Activated T-cell treated with anti-CD3 and anti-CD28 coated beads, Interleukin-2, amount 50 U/mL, for 24 hours (primary cell): Measurements from ENCODE around the gene PEX12.
"Not testable (repeated sequence)": the region's sequence is repeated elsewhere in the genome, so short reads cannot be mapped to it uniquely, and the experiment has no call there.

Experiments
- DNase-seq: peaks from one replicate; pipeline ENCODE4 v3.0.0-alpha.2; 2020
- H3K27ac Mint-ChIP-seq: 2 replicates; pipeline ENCODE4 v1.8.0; 2020; ENCODE audit warnings: mild to moderate bottlenecking, mixed read lengths
- H3K27me3 Mint-ChIP-seq: 2 replicates; pipeline ENCODE4 v1.8.0; 2020; ENCODE audit warnings: mixed read lengths
- H3K36me3 Mint-ChIP-seq: 2 replicates; pipeline ENCODE4 v1.8.0; 2020; ENCODE audit warnings: low read depth, mixed read lengths
- H3K4me1 Mint-ChIP-seq: 2 replicates; pipeline ENCODE4 v1.8.0; 2020; ENCODE audit warnings: low read depth, mixed read lengths
- H3K4me3 Mint-ChIP-seq: 2 replicates; pipeline ENCODE4 v1.8.0; 2020; ENCODE audit warnings: mild to moderate bottlenecking, moderate library complexity, mixed read lengths
- H3K9me3 Mint-ChIP-seq: 2 replicates; pipeline ENCODE4 v1.8.0; 2020; ENCODE audit warnings: mixed read lengths

The PEX12 gene

GRCh38 chr17:35596530-35597233 lies 18.3 kb upstream of the PEX12 start:
- no peak overlapping the region for H3K27ac Mint-ChIP-seq
- no peaks in the 10 kb centered on the region for H3K9me3 Mint-ChIP-seq
- no peak overlapping the region for H3K4me3 Mint-ChIP-seq
- peaks cover 19% of the 10 kb centered on the region for H3K4me1 Mint-ChIP-seq
- H3K27me3 Mint-ChIP-seq: no peaks in the 10 kb centered on the region
- DNase-seq: no peak
- peaks cover 81% of the 10 kb centered on the region for H3K36me3 Mint-ChIP-seq

DNA sequence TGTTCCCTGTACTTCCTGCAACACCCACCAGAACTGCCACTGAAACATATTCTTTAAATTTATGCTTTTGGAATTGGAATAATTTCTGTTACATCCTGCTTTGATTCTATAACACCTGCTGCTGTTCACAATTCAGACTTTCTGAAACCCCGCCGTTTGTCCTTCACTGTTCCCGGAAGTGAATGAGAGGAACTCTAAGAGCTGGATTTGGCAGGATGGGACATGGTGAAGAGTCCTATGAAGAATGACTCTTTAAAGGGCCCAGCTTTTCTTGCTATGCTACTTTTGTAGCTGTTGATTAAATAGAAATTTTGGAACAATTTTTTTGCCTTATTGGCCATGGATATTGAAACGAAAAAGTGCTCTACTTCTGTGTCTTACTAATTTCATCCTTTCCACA lies 17.7 kb upstream of the PEX12 start:
- DNase-seq: no peak
- Mint-ChIP-seq H3K27ac (no peak overlapping the region), H3K27me3 (no peaks in the 10 kb centered on the region), H3K9me3 (no peaks in the 10 kb centered on the region), H3K36me3 (peaks cover 76% of the 10 kb centered on the region), H3K4me1 (peaks cover 19% of the 10 kb centered on the region), H3K4me3 (no peak overlapping the region)

DNA sequence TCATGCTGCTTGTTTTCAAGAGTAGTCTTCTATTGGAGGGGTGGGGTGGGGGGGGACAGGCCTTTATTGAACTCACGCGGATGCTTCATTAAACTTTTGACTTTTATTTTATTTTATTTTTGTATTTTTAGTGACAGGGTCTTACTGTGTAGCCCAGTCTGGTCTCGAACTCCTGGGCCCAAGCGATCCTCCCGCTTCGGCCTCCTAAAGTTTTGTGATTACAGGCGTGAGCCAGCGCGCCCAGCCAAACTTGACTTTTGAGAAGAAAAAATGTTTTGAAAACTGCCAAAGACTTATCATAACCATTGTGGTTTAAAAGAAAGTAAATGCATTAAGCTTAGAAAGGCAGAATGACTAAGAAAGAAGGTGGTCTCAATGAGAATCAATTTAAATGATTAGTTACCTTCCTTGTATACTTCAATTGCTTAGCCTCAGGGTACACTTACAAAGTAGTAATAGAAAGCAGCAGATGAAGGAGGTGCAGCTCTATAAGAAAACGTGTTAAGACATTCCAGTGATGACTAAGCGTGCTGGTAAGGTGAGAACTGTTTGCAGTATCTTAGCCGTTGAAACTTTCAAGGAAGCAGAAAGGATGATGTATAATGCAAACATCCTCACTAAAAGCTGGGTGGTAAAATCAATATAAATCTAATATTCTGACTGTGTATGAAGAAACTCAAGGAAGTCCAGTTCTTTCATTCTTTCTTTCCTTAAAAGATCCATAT lies 10.0 kb upstream of the PEX12 start:
- peak overlapping the region; percentile 98 for H3K4me3 Mint-ChIP-seq
- H3K4me1 Mint-ChIP-seq: peaks cover 34% of the 10 kb centered on the region
- DNase-seq: peak; percentile 37
- peaks cover 21% of the 10 kb centered on the region for H3K36me3 Mint-ChIP-seq
- no peaks in the 10 kb centered on the region for H3K9me3 Mint-ChIP-seq
- H3K27me3 Mint-ChIP-seq: no peaks in the 10 kb centered on the region
- H3K27ac Mint-ChIP-seq: peak overlapping the region; percentile 98

GRCh38 chr17:35587074-35587961 lies 8.9 kb upstream of the PEX12 start, which contains the start of gene AP2B1:
TSS of gene AP2B1 (plus strand) at chr17:35587322. CDS start at chr17:35594031, 6,709 bp downstream.
- Mint-ChIP-seq H3K27ac (peak within 1 kb of the TSS; percentile 98), H3K4me1 (peaks cover 30% of the 10 kb centered on the region)
- peak; percentile 99 for DNase-seq

GRCh38 chr17:35586569-35587073 lies 8.2 kb upstream of the PEX12 start:
- Mint-ChIP-seq H3K36me3 (peaks cover 14% of the 10 kb centered on the region), H3K4me3 (peak overlapping the region; percentile 98), H3K9me3 (no peaks in the 10 kb centered on the region), H3K27me3 (no peaks in the 10 kb centered on the region), H3K4me1 (peaks cover 30% of the 10 kb centered on the region), H3K27ac (peak overlapping the region; percentile 98)
- DNase-seq: no peak

More at GRCh38 chr17:35587074-35587961, 8.9 kb upstream of the PEX12 start, which contains the start of gene AP2B1:
- Mint-ChIP-seq H3K4me3 (peak within 1 kb of the TSS; percentile 98), H3K9me3 (no peaks in the 10 kb centered on the region), H3K36me3 (peaks cover 14% of the 10 kb centered on the region), H3K27me3 (no peaks in the 10 kb centered on the region)

GRCh38 chr17:35584061-35584460 lies 5.7 kb upstream of the PEX12 start:
- Mint-ChIP-seq H3K27ac (no peak overlapping the region), H3K9me3 (no peaks in the 10 kb centered on the region), H3K4me1 (peaks cover 26% of the 10 kb centered on the region), H3K4me3 (no peak overlapping the region), H3K27me3 (no peaks in the 10 kb centered on the region), H3K36me3 (peaks cover 9% of the 10 kb centered on the region)
- no peak for DNase-seq

GRCh38 chr17:35578929-35579432 lies 610 bp upstream of the PEX12 start:
- no peaks in the 10 kb centered on the region for H3K27me3 Mint-ChIP-seq
- DNase-seq: no peak
- peaks cover 42% of the 10 kb centered on the region for H3K36me3 Mint-ChIP-seq
- peaks cover 38% of the 10 kb centered on the region for H3K4me1 Mint-ChIP-seq
- peak overlapping the region; percentile 90 for H3K4me3 Mint-ChIP-seq
- no peaks in the 10 kb centered on the region for H3K9me3 Mint-ChIP-seq
- H3K27ac Mint-ChIP-seq: peak overlapping the region; percentile 95

DNA sequence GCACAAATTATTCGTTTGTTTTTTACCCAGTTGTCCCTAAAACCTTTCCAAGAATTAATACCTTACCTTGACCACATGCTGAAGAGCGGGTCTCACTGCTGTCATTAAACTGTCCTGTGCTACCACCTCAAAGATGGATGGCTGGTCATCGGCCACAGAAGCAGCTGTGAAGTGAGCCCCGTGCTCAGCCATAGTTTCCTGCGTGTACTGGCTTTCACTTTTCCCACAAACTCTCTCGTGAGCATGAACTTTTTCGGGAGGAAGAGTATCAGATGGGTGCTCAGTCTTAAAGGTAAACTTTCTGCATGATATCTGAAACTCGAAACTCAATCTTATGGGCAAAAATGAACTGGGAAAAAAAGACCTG lies 558 bp downstream of the PEX12 start:
- Mint-ChIP-seq H3K36me3 (peaks cover 51% of the 10 kb centered on the region), H3K27me3 (no peaks in the 10 kb centered on the region), H3K27ac (peak overlapping the region; percentile 95), H3K4me1 (peaks cover 38% of the 10 kb centered on the region), H3K4me3 (peak overlapping the region; percentile 90), H3K9me3 (no peaks in the 10 kb centered on the region)
- DNase-seq: peak; percentile 37

DNA sequence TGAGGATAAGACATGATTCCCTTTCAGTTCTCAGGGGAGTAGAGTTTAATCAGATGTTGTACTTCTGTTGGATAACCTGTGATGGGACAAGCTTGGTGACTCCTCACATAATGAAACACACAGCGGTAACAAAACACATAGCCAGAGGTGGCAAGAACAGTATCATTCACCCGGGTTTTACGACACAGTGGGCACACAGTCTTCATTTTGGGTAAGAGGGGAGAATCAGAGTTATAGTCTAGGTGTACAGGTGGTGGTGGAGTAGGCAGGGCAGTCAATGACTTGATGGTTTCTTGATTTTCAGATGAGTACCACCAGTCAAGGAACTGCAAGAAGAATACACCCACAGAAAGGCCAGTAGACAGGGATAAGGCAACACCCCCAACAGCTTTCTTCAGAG lies 2.6 kb downstream of the PEX12 start:
- no peak for DNase-seq
- no peaks in the 10 kb centered on the region for H3K27me3 Mint-ChIP-seq
- peaks cover 65% of the 10 kb centered on the region for H3K36me3 Mint-ChIP-seq
- no peaks in the 10 kb centered on the region for H3K9me3 Mint-ChIP-seq
- H3K4me1 Mint-ChIP-seq: peaks cover 44% of the 10 kb centered on the region
- H3K27ac Mint-ChIP-seq: peak overlapping the region; percentile 95
- no peak overlapping the region for H3K4me3 Mint-ChIP-seq

- peak overlapping the region; percentile 96 for H3K27ac Mint-ChIP-seq
- H3K27me3 Mint-ChIP-seq: no peaks in the 10 kb centered on the region
- H3K9me3 Mint-ChIP-seq: no peaks in the 10 kb centered on the region
- H3K4me3 Mint-ChIP-seq: peak overlapping the region; percentile 93
- peaks cover 33% of the 10 kb centered on the region for H3K4me1 Mint-ChIP-seq
- H3K36me3 Mint-ChIP-seq: peaks cover 47% of the 10 kb centered on the region
- DNase-seq: no peak
Measured at GRCh38 chr17:35569405-35569804, 9.0 kb downstream of the PEX12 start.

DNA sequence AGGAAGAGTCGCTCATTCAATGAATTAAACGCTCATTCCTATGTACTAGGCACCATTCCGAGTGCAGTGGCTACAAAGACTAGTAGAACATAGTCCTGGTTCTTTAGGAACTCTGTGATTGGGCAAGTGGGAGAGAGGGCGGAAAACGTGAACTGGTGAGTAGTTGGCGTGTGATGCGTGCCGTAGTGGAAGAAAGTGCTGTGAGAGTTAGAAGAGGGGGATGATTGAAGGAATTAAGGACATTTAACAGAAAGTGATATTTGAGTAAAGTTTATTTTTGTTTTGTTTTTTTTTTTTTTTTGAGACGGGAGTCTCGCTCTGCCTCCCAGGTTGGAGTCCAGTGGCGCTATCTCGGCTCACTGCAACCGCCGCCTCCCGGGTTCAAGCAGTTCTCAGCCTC lies 9.8 kb downstream of the PEX12 start:
- Mint-ChIP-seq H3K4me1 (peaks cover 33% of the 10 kb centered on the region), H3K9me3 (no peaks in the 10 kb centered on the region), H3K27ac (peak overlapping the region; percentile 96), H3K36me3 (peaks cover 40% of the 10 kb centered on the region), H3K4me3 (peak overlapping the region; percentile 93), H3K27me3 (no peaks in the 10 kb centered on the region)
- peak; percentile 52 for DNase-seq

DNA sequence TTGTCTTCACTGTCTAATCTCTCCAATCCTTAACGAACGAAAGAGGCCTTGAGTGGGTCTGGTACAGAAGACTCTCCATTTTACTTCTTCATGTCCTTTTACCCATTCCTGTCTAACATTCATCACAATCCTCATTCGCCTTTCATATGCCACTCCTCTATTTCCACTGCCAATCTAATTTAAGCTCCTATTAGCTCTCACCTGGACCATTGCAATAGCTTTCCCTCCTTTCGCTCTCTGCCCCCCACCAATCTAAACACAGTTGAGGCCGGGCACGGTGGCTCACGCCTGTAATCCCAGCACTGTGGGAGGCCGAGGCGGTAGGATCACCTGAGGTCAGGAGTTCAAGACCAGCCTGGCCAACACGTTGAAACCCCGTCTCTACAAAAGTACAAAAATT lies 11.4 kb downstream of the PEX12 start:
- no peaks in the 10 kb centered on the region for H3K9me3 Mint-ChIP-seq
- no peaks in the 10 kb centered on the region for H3K27me3 Mint-ChIP-seq

DNA sequence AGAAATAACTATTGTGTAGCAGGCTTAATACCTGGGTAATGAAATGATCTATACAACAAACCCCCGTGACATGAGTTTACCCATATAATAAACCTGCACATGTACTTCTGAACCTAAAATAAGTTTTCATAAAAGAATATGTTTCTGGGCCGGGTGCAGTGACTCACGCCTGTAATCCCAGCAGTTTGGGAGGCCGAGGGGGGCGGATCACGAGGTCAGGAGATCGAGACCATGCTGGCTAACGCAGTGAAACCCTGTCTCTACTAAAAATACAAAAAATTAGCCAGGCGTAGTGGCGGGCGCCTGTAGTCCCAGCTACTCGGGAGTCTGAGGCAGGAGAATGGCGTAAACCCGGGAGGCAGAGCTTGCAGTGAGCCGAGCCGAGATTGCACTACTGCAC lies 15.2 kb downstream of the PEX12 start:
- H3K36me3 Mint-ChIP-seq, H3K27ac Mint-ChIP-seq, DNase-seq, H3K4me3 Mint-ChIP-seq, H3K27me3 Mint-ChIP-seq, H3K9me3 Mint-ChIP-seq: not testable (repeated sequence)
- H3K4me1 Mint-ChIP-seq: peaks cover 12% of the 10 kb centered on the region

More for the DNA sequence above, 11.4 kb downstream of the PEX12 start:
- Mint-ChIP-seq H3K4me3 (peak overlapping the region; percentile 93), H3K27ac (peak overlapping the region; percentile 80), H3K36me3 (peaks cover 30% of the 10 kb centered on the region), H3K4me1 (peaks cover 32% of the 10 kb centered on the region)
- no peak for DNase-seq

- peaks cover 4% of the 10 kb centered on the region for H3K4me1 Mint-ChIP-seq
- H3K4me3 Mint-ChIP-seq: no peak within 1 kb of the TSS
- DNase-seq: no peak
- H3K27ac Mint-ChIP-seq: peak within 1 kb of the TSS; percentile 30
- H3K9me3 Mint-ChIP-seq: no peaks in the 10 kb centered on the region
- no peaks in the 10 kb centered on the region for H3K36me3 Mint-ChIP-seq
- H3K27me3 Mint-ChIP-seq: no peaks in the 10 kb centered on the region
Measured at GRCh38 chr17:35560703-35561102, 17.7 kb downstream of the PEX12 start, which contains the start of gene SLFN14. TSS of gene SLFN14 (minus strand) at chr17:35560819. CDS start at chr17:35558062, 2,757 bp downstream.
